HG03280 (cell line): ENCODE measurements around the gene KRT26.
"Not testable (repeated sequence)": the region's sequence is repeated elsewhere in the genome, so short reads cannot be mapped to it uniquely, and the experiment has no call there.

Source experiments
- ATAC-seq: cut with Tn5 transposase; IDR thresholded peaks from one replicate; pipeline ENCODE4 v1.9.1; 2021; ENCODE audit warnings: mild to moderate bottlenecking, moderate library complexity; ENCODE audit not compliant: unreplicated experiment

KRT26 gene, protein sequence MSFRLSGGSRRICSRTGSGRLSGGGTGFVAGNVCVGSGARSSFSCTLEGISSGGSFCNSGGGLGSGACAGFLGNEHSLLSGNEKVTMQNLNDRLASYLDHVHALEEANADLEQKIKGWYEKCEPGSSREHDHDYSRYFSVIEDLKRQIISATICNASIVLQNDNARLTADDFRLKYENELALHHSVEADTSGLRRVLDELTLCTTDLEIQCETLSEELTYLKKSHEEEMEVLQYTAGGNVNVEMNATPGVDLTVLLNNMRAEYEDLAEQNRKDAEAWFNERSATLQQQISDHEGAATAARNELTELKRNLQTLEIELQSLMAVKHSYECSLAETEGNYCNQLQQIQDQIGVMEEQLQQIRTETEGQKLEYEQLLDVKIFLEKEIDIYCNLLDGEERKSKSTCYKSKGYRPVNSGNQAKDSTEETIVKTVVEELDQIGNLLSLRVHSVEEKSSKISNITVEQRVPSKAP

DNA sequence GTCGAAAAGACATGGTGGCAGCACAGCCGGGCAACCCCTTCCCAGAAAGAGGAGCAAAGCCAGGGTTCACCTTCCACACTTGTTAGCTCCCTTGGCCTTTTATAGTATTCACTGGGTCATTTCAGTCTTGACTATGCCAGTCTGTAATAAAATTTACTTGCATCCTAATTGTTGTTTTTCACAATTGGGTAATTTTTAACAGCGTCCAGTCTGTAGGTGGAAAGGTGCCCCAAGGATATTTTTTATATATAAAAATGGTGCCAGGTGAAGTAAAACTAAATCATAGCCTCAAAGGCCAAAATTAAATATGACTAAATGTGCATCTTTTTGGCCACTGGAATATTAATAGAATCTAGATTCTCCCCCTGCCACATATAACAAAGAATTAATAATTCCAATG, at the start of gene KRT26:
Gene KRT26, minus strand, starts transcription at position 101 of the 400 bp plus-strand sequence. Its CDS starts 88 bp downstream, at position 13.
- no peak for ATAC-seq

- ATAC-seq, result no peak
Measured at GRCh38 chr17:40821536-40821935, 49.5 kb upstream of the KRT26 start.

GRCh38 chr17:40820228-40820838, 48.3 kb upstream of the KRT26 start:
- no peak for ATAC-seq

GRCh38 chr17:40819528-40820125, 47.6 kb upstream of the KRT26 start:
- no peak for ATAC-seq

DNA sequence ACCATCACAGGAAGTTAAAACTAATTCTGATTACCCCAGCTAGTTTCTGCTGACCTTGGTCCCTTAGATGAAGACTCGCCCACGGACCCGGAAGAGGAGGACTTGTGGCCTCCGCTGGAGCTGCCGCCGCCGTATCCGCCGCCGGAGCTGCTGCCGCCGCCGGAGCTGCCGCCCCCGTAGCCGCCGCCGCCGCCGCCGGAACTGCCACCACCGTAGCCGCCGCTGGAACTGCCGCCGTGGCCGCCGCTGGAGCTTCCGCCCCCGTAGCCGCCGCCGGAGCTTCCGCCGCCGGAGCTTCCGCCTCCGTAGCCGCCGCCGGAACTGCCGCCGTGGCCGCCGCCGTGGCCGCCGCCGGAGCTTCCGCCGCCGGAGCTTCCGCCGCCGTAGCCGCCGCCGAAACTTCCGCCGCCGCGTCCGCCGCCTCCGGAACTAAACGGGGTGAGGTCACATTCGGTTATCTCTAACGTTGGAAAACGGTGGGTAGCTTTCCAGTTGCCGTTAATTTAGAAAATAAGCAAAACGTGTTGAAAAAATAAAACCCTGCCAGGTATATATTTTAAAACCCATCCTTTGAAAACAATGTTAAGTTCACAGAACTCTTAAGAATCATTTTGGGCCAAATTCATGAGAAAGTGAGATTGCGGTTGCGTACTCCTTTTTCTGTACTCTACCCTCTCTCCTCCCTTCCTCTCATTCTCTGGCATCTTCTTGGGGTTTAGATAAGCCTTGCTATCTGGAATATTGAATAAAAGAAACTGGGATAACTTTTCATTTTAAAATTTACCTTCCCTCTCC, 46.9 kb upstream of the KRT26 start:
- ATAC-seq, result peak; percentile 85

DNA sequence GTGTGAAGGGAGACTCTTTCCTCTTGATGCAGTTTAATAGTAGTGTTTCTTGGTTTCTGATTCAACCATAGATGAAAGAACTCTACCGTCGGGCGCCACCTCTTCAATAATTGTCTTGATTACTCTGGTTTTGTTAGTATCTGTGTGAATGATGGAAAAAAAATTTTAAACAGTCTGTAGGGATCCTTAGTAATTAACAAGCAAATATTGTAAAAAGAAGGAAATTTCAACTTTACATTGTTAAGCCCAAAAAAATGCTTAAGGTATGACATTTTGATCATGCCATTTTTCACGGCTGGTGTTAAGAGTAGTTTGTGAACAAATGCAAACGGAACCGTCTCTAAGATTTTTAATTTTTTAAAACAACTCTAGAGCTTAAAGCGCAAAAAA, 46.3 kb upstream of the KRT26 start:
- no peak for ATAC-seq

- no peak for ATAC-seq
Measured at GRCh38 chr17:40817103-40817682, 45.2 kb upstream of the KRT26 start.

DNA sequence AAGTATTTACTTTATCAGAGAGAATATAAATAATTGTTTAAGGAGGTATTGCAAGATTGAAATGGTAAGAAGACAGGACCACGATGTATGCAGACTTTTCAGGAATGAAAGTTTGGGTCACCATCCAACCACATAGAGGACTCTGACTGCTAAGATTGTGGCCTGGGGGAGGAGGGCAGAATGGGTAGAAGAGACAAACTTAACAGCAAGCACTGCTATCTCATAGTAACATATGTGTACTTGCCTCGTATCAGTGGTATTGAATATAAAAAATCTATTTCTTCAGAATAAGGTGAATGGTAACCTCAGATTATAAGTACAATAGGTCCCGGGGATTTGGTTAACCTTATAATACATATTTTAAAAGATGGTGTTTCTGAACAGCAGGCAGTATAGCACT, 44.6 kb upstream of the KRT26 start:
- ATAC-seq, result no peak

- no peak for ATAC-seq
Measured at GRCh38 chr17:40815381-40815780, 43.4 kb upstream of the KRT26 start.

- not testable (repeated sequence) for ATAC-seq
Measured at GRCh38 chr17:40814657-40815056, 42.7 kb upstream of the KRT26 start.

DNA sequence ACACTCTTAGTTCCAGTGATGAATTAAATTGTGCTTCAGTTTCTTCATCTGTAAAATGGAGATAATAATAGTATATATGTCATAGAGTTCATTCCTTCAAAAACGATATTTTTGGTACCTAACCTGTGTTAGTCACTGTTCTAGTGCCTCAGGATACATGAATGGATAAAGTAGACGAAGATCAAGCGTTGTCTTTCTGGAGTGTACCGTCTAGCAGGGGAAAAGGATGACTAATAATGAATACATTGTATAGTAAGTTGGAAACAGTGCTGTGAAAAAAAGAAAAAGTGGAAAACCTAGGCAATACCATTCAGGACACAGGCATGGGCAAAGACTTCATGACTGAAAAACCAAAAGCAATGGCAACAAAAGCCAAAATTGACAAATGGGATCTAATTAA, 41.8 kb upstream of the KRT26 start:
- ATAC-seq, result no peak

GRCh38 chr17:40812639-40813038, 40.6 kb upstream of the KRT26 start:
- no peak for ATAC-seq

DNA sequence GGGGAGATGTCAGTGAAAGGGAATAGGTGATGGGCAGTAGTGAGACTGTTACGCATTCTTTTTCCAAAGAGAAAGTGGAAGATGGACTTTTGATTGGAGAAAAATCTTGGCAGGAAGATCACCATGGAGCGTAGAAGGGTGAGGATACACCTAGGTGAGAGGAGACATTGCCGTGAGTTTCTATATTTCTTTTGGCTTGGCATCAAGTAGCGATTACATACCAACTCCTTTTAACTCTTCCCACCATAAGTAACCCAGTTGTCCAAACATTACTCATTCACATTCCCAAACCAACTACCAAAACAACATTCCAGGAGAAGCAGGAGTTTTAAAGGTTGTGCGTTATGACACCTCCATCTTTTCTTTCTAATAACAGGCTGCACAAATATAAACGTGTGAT, 38.5 kb upstream of the KRT26 start:
- ATAC-seq, result no peak

DNA sequence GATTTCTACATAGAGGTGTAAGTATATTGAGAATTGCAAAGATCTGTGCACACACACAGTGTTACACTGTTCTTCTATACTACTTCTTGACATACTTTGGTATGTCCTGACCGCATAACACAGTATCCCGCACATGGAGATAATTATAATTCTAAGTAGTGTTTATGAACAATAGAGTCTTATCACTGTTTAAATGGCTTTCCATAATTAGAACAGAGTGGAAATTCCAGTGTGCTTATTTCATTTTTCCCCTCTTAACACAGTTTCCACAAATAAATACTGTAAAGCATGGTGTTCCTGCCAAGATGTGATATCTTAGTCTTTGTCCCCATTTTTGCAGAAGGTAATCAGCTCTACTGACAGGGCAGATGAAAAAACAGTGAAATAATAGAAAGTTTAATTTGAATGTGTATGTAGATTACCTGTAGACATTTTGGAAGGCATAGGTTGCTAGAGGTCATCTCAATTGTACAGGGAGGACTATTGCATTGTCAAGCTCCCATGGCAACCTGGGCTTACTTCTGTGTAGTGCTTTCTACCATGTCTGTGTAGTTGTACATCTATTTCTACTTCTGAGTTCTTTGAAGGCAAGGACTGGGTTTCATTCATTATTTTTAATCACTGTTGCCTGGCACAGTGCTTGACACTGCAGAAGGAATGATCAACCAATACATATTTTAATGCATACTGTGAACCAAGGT, 37.9 kb upstream of the KRT26 start:
- no peak for ATAC-seq

- ATAC-seq, result no peak
Measured at GRCh38 chr17:40806131-40806530, 34.1 kb upstream of the KRT26 start.

DNA sequence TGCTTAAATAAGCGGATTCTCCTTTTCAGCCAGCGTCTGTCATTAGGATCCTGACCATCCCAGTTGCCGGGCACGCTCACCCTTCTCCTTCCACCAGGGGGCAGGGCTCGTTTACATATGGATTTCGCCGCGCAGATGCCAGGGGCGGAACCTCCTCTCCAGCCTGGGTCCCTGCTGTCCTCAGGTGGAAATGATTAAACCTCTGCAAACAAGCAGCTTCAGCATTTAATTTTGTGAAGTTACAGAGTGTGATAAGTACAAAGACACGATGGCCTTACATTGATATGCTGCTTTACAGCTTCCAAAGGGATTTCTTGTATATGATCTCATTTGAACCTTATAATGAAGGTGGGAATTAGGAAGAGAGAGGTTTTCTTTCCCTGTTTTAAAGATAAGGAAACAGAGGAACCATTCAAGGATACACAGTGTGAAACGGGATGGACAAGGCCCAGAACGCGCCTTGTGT, 31.6 kb upstream of the KRT26 start:
- ATAC-seq, result no peak

GRCh38 chr17:40801157-40801556, 29.2 kb upstream of the KRT26 start:
- ATAC-seq, result no peak

- ATAC-seq, result no peak
Measured at GRCh38 chr17:40800381-40800780, 28.4 kb upstream of the KRT26 start.

DNA sequence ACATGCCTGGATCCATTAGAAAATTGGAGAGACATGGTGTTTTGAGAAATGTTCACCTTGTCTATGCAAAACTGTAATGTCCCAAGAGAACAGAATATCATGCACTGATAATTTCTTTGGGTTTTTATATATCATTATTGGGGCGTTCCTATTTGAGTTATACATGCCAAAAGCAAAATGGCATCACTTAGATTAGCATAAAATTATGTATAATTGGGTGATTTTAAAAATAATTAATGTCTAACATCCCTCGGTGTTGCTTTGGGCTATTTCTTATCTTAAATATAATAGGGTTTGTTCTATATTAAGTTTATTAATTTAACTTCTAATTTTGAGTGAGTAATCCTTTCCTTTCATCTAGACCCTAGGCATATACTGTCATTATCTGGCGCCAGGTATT, 27.9 kb upstream of the KRT26 start, which contains the start of gene KRT28:
Gene KRT28, minus strand, starts transcription at position 101 of the 400 bp plus-strand sequence. Its CDS starts 66 bp downstream, at position 35.
- no peak for ATAC-seq

GRCh38 chr17:40796846-40797245, 24.8 kb upstream of the KRT26 start:
- no peak for ATAC-seq
